ENCODE measurements around the gene VPS16. TPM values are rescaled to one million over a fixed set of nuclear protein-coding genes. Genes with fewer than 3 reads are reported as not detected.

Gene VPS16
- total and polyA plus RNA-seq, 2 of the 8 experiments (the other 6 are each of a cell fraction or from before 2014, with no cell fraction given): 23.8 to 25.9 TPM

DNA sequence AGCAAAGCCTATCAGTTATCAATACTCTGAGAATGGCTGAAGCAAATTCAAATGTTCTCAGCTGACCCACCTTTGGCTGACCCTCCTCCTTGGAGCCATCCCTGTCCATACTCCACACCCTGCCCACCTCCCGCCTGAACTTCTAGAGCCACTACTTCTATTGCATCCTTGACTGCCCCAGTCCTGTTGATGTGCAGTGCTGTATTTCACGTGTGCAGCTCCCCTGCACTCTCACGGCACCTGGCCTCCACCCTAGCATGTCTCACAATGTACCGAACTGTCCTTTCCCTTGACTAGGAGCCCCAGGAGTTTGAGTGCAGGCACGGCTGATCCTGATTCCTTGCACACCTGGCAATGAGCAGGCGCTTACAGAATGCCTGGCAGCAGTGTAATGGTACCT lies 47.1 kb upstream of the VPS16 start (continued):
- TF ChIP-seq, protein P1, sequence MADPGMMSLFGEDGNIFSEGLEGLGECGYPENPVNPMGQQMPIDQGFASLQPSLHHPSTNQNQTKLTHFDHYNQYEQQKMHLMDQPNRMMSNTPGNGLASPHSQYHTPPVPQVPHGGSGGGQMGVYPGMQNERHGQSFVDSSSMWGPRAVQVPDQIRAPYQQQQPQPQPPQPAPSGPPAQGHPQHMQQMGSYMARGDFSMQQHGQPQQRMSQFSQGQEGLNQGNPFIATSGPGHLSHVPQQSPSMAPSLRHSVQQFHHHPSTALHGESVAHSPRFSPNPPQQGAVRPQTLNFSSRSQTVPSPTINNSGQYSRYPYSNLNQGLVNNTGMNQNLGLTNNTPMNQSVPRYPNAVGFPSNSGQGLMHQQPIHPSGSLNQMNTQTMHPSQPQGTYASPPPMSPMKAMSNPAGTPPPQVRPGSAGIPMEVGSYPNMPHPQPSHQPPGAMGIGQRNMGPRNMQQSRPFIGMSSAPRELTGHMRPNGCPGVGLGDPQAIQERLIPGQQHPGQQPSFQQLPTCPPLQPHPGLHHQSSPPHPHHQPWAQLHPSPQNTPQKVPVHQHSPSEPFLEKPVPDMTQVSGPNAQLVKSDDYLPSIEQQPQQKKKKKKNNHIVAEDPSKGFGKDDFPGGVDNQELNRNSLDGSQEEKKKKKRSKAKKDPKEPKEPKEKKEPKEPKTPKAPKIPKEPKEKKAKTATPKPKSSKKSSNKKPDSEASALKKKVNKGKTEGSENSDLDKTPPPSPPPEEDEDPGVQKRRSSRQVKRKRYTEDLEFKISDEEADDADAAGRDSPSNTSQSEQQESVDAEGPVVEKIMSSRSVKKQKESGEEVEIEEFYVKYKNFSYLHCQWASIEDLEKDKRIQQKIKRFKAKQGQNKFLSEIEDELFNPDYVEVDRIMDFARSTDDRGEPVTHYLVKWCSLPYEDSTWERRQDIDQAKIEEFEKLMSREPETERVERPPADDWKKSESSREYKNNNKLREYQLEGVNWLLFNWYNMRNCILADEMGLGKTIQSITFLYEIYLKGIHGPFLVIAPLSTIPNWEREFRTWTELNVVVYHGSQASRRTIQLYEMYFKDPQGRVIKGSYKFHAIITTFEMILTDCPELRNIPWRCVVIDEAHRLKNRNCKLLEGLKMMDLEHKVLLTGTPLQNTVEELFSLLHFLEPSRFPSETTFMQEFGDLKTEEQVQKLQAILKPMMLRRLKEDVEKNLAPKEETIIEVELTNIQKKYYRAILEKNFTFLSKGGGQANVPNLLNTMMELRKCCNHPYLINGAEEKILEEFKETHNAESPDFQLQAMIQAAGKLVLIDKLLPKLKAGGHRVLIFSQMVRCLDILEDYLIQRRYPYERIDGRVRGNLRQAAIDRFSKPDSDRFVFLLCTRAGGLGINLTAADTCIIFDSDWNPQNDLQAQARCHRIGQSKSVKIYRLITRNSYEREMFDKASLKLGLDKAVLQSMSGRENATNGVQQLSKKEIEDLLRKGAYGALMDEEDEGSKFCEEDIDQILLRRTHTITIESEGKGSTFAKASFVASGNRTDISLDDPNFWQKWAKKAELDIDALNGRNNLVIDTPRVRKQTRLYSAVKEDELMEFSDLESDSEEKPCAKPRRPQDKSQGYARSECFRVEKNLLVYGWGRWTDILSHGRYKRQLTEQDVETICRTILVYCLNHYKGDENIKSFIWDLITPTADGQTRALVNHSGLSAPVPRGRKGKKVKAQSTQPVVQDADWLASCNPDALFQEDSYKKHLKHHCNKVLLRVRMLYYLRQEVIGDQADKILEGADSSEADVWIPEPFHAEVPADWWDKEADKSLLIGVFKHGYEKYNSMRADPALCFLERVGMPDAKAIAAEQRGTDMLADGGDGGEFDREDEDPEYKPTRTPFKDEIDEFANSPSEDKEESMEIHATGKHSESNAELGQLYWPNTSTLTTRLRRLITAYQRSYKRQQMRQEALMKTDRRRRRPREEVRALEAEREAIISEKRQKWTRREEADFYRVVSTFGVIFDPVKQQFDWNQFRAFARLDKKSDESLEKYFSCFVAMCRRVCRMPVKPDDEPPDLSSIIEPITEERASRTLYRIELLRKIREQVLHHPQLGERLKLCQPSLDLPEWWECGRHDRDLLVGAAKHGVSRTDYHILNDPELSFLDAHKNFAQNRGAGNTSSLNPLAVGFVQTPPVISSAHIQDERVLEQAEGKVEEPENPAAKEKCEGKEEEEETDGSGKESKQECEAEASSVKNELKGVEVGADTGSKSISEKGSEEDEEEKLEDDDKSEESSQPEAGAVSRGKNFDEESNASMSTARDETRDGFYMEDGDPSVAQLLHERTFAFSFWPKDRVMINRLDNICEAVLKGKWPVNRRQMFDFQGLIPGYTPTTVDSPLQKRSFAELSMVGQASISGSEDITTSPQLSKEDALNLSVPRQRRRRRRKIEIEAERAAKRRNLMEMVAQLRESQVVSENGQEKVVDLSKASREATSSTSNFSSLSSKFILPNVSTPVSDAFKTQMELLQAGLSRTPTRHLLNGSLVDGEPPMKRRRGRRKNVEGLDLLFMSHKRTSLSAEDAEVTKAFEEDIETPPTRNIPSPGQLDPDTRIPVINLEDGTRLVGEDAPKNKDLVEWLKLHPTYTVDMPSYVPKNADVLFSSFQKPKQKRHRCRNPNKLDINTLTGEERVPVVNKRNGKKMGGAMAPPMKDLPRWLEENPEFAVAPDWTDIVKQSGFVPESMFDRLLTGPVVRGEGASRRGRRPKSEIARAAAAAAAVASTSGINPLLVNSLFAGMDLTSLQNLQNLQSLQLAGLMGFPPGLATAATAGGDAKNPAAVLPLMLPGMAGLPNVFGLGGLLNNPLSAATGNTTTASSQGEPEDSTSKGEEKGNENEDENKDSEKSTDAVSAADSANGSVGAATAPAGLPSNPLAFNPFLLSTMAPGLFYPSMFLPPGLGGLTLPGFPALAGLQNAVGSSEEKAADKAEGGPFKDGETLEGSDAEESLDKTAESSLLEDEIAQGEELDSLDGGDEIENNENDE (IDR thresholded peaks at IDR 0.05; ENCODE audit: insufficient replicate concordance, low read length): no peak
- no peak for TF ChIP-seq SIX5 (IDR thresholded peaks at IDR 0.05; ENCODE audit: low read depth, low read length)
- TF ChIP-seq POLR2AphosphoS5 (IDR thresholded peaks at IDR 0.05; ENCODE audit: low read depth, low read length): no peak; the same call in 1 of the 2 replicates
- TF ChIP-seq TCF12 (IDR thresholded peaks at IDR 0.05; ENCODE audit: low read depth, low read length): no peak
- no peak for TF ChIP-seq ASH2L (IDR thresholded peaks at IDR 0.05; ENCODE audit: low read length)
- no peak for TF ChIP-seq RBBP5 (IDR thresholded peaks at IDR 0.05; ENCODE audit: borderline replicate concordance, low read depth, low read length)
- no peak for TF ChIP-seq BRCA1 (IDR thresholded peaks at IDR 0.05; ENCODE audit: low read depth, low read length)
- no peak for TF ChIP-seq BACH1 (IDR thresholded peaks at IDR 0.05; ENCODE audit: low read length)
- TF ChIP-seq CEBPB (IDR thresholded peaks at IDR 0.05; ENCODE audit: low read depth, low read length): no peak
- TF ChIP-seq GABPA (IDR thresholded peaks at IDR 0.05; ENCODE audit: borderline replicate concordance, insufficient read depth, low read length): no peak
- TF ChIP-seq KDM4A (IDR thresholded peaks at IDR 0.05; ENCODE audit: low read depth, low read length, severe bottlenecking): no peak
- no peak for TF ChIP-seq HDAC6 (IDR thresholded peaks at IDR 0.05; ENCODE audit: low read depth, low read length)
- no peak for TF ChIP-seq NRF1 (IDR thresholded peaks at IDR 0.05; ENCODE audit: low read depth, low read length)
